HepG2 (cell line): ENCODE results near the gene SLC28A3. TPM values are rescaled to one million over a fixed set of nuclear protein-coding genes. Genes with fewer than 3 reads are reported as not detected.

ENCODE experiments used
- ATAC-seq: fragments of 200-7000 bp; cut with Tn5 transposase; 3 replicates; pipeline ENCODE4 v1.9.1; 2020; ENCODE audit warnings: mild to moderate bottlenecking, moderate library complexity
- BruUV-seq: library from RNA; stranded (reverse); fragments of 400-500 nt; replicated peaks from 2 replicates; lab custom pipeline; 2021; lab: Mats Ljungman, UMichigan
- CTCF ChIA-PET: fragments of 300-600 bp; formaldehyde crosslinking; extraction: SDS; loops from one replicate; lab custom pipeline; 2021; ENCODE audit warnings: low total read pairs, inconsistent platforms, low intra/inter-chr PET ratio; lab: Yijun Ruan, JAX
- POLR2A ChIA-PET: fragments of 350-600 bp; sonication (Branson Sonifier 250); formaldehyde crosslinking; loops from one replicate; lab custom pipeline; 2020; ENCODE audit warnings: antibody characterized with exemption, inconsistent platforms; lab: Yijun Ruan, JAX
- DNase-seq: peaks from one replicate; pipeline ENCODE4 v3.0.0-alpha.2; 2015; ENCODE audit warnings: low spot score
- FAIRE-seq: peaks from 3 replicates; lab custom pipeline; 2011; peaks lifted over from hg19 to GRCh38; lab: Jason Lieb, UNC
- H2AFZ ChIP-seq: one replicate; pipeline ENCODE4 v1.6.1; 2011; ENCODE audit warnings: low read length, inconsistent platforms
- H3K27ac ChIP-seq: fragments of 300-600 bp; 3 replicates; pipeline ENCODE4 v1.8.0; 2011; ENCODE audit warnings: mixed run types, mild to moderate bottlenecking, mixed read lengths, low read length, inconsistent platforms; ENCODE audit not compliant: insufficient read depth; ENCODE audit errors: extremely low read length
- H3K27me3 ChIP-seq, 2 experiments: fragments of 200-600 bp in 1 of 2; 2 replicates in 1 of 2; 3 replicates in 1 of 2; pipeline versions ENCODE4 v1.6.0 to v1.8.0; 2011; ENCODE audit warnings: low read length in 2 of 2, mild to moderate bottlenecking in 2 of 2, moderate library complexity in 2 of 2, inconsistent platforms in 1 of 2; ENCODE audit not compliant: insufficient read depth in 2 of 2, control insufficient read depth in 1 of 2
- H3K36me3 ChIP-seq, 2 experiments: fragments of 200-600 bp in 1 of 2; replicated peaks in 1 of 2; 2 replicates in 1 of 2; 3 replicates in 1 of 2; pipeline versions ENCODE4 v1.5.1 to v1.8.0; 2011; ENCODE audit warnings: low read length in 2 of 2, inconsistent platforms in 1 of 2; ENCODE audit not compliant: insufficient read depth in 2 of 2, control insufficient read depth in 1 of 2
- H3K4me1 ChIP-seq: 2 replicates; pipeline ENCODE4 v1.5.1; 2012; ENCODE audit warnings: low read length, inconsistent platforms; ENCODE audit not compliant: insufficient read depth
- H3K4me2 ChIP-seq: 2 replicates; pipeline ENCODE4 v1.6.0; 2011; ENCODE audit warnings: low read depth, low read length, inconsistent platforms
- H3K4me3 ChIP-seq, 3 experiments: fragments of 200-600 bp in 1 of 3; sonication (generic), shearing (Covaris generic) in 1 of 3; replicated peaks in 1 of 3; 2 replicates each; pipeline ENCODE4 v1.5.1; 2011 to 2016; ENCODE audit warnings: low read length in 3 of 3, inconsistent platforms in 2 of 3, low read depth in 2 of 3, mild to moderate bottlenecking in 2 of 3, control low read depth in 1 of 3, mixed read lengths in 1 of 3; ENCODE audit not compliant: insufficient read depth in 1 of 3
- H3K79me2 ChIP-seq: one replicate; pipeline ENCODE4 v1.6.1; 2011; ENCODE audit warnings: low read length, inconsistent platforms; ENCODE audit not compliant: insufficient read depth
- H3K9ac ChIP-seq: 2 replicates; pipeline ENCODE4 v1.6.0; 2011; ENCODE audit warnings: mild to moderate bottlenecking, low read depth, low read length, inconsistent platforms; ENCODE audit not compliant: insufficient read depth
- H3K9me3 ChIP-seq: 2 replicates; pipeline ENCODE4 v1.5.1; 2012; ENCODE audit warnings: mild to moderate bottlenecking, low read length
- H4K20me1 ChIP-seq: 2 replicates; pipeline ENCODE4 v1.6.0; 2011; ENCODE audit warnings: inconsistent platforms, mild to moderate bottlenecking, low read length, moderate library complexity; ENCODE audit not compliant: insufficient read depth
- BCLAF1 ChIP-seq: fragments of 450-650 bp; IDR thresholded peaks from 2 replicates; pipeline ENCODE4 v1.6.1; 2017; ENCODE audit warnings: mild to moderate bottlenecking
- DMAP1 ChIP-seq: IDR thresholded peaks from 2 replicates; pipeline ENCODE4 v1.6.1; 2016
- EP300 ChIP-seq, 3 experiments: sonication (generic) in 1 of 3; formaldehyde crosslinking in 1 of 3; IDR thresholded peaks; 2 replicates each; pipeline versions ENCODE4 v1.5.1 to v1.6.1; 2011 to 2020; ENCODE audit warnings: low read depth in 2 of 3, low read length in 2 of 3, borderline replicate concordance in 1 of 3, improper control_type of control experiment in 1 of 3, mild to moderate bottlenecking in 1 of 3, missing genetic modification reagents in 1 of 3, moderate library complexity in 1 of 3
- GTF3A ChIP-seq: sonication (generic); formaldehyde crosslinking; conservative IDR thresholded peaks from 2 replicates; pipeline ENCODE4 v1.4.0; 2020; ENCODE audit warnings: mild to moderate bottlenecking, missing genetic modification reagents
- NFYB ChIP-seq: sonication (generic); formaldehyde crosslinking; IDR thresholded peaks from 2 replicates; pipeline ENCODE4 v1.4.0; 2020; ENCODE audit warnings: missing genetic modification reagents
- NR2F2 ChIP-seq: IDR thresholded peaks from 2 replicates; pipeline ENCODE4 v1.6.1; 2012; ENCODE audit warnings: low read depth, inconsistent platforms, borderline replicate concordance
- PHF20 ChIP-seq: sonication (generic); formaldehyde crosslinking; IDR thresholded peaks from 2 replicates; pipeline ENCODE4 v1.5.0; 2020; ENCODE audit warnings: mild to moderate bottlenecking, missing genetic modification reagents
- TERF1 ChIP-seq: sonication (generic); formaldehyde crosslinking; IDR thresholded peaks from 2 replicates; pipeline ENCODE4 v1.8.0; 2022; ENCODE audit warnings: mild to moderate bottlenecking, missing genetic modification reagents, moderate library complexity
- THRA ChIP-seq: sonication (generic); formaldehyde crosslinking; IDR thresholded peaks from 2 replicates; pipeline ENCODE4 v1.4.0; 2020; ENCODE audit warnings: missing genetic modification reagents, borderline replicate concordance
- XRCC5 ChIP-seq: fragments of 200-400 bp; formaldehyde crosslinking; optimal IDR thresholded peaks from 2 replicates; pipeline ENCODE3; 2017; ENCODE audit warnings: mild to moderate bottlenecking, low read length
- ZNF18 ChIP-seq: sonication (generic); formaldehyde crosslinking; IDR thresholded peaks from 2 replicates; pipeline ENCODE4 v1.8.0; 2022; ENCODE audit warnings: mild to moderate bottlenecking, missing genetic modification reagents; ENCODE audit not compliant: insufficient replicate concordance
- ZNF329 ChIP-seq: sonication (generic); formaldehyde crosslinking; IDR thresholded peaks from 2 replicates; pipeline ENCODE4 v1.9.0; 2021; ENCODE audit warnings: low read depth, mild to moderate bottlenecking, missing genetic modification reagents
- ZNF44 ChIP-seq: sonication (generic); formaldehyde crosslinking; IDR thresholded peaks from 2 replicates; pipeline ENCODE4 v1.5.1; 2020; ENCODE audit warnings: mild to moderate bottlenecking, missing genetic modification reagents
- ZNF468 ChIP-seq: sonication (generic); formaldehyde crosslinking; IDR thresholded peaks from 2 replicates; pipeline ENCODE4 v1.8.0; 2022; ENCODE audit warnings: mild to moderate bottlenecking, moderate library complexity, missing genetic modification reagents
- ZNF589 ChIP-seq: sonication (generic); formaldehyde crosslinking; conservative IDR thresholded peaks from 2 replicates; pipeline ENCODE4 v1.8.0; 2022; ENCODE audit warnings: mild to moderate bottlenecking, moderate library complexity, missing genetic modification reagents
- ZNF770 ChIP-seq: sonication (generic); formaldehyde crosslinking; IDR thresholded peaks from 2 replicates; pipeline ENCODE4 v1.5.0; 2020; ENCODE audit warnings: mild to moderate bottlenecking, missing genetic modification reagents
- WGBS: methylation state at CpG from one replicate; pipeline ENCODE4 v1.1.6; 2017; ENCODE audit warnings: low lambda C conversion rate; 5-methylcytosine and 5-hydroxymethylcytosine counted together
- in situ Hi-C: cut with HindIII; loops from 2 replicates; pipeline ENCODE4 v1.10.0; 2017; ENCODE audit warnings: low pct_unique_long_range_greater_than_20kb; ENCODE audit not compliant: extremely low pct_ligation_motif_present
- intact Hi-C: fragments of 100-400 bp; cut with micrococcal nuclease; formaldehyde crosslinking; loops from one replicate; pipeline ENCODE4 v1.10.0; 2022; ENCODE audit not compliant: unreplicated experiment
- polyA plus RNA-seq, 8 experiments: library from polyadenylated mRNA; depleted of rRNA in 3 of 8; stranded (reverse) in 7 of 8; unstranded in 1 of 8; fragments of >200 nt; fragmentation: Illumina TruSeq in 4 of 8; extraction: Trizol in 4 of 8; gene quantifications; 2 replicates each; pipeline versions ENCODE4 v1.2.1 to v1.2.3, GENCODE V29; 2011 to 2016; ENCODE audit warnings: low read depth in 4 of 8, missing spikeins in 1 of 8, mixed read lengths in 1 of 8; ENCODE audit not compliant: insufficient read depth in 1 of 8
- total RNA-seq, 5 experiments: library from RNA; depleted of rRNA; stranded (reverse); fragments of >200 nt; fragmentation: Illumina TruSeq; extraction: Trizol; gene quantifications; 2 replicates each; pipeline ENCODE4 v1.2.3, GENCODE V29; 2016; ENCODE audit warnings: low read depth in 1 of 5

The SLC28A3 gene
- total and polyA plus RNA-seq, 2 of the 13 experiments (the other 11 are each of a cell fraction or from before 2014, with no cell fraction given), result not detected

- in situ Hi-C loops, result loop anchor here (25.0 kb wide), 2 partner anchors 578 to 878 kb away; no protein-coding TSS in a partner anchor
- FAIRE-seq (no peak), ATAC-seq (no peak)
- TF ChIP-seq PHF20 (CRISPR knock-in tag) (no peak), NFYB (no peak), ZNF770 (CRISPR knock-in tag) (no peak), TERF1 (CRISPR knock-in tag) (no peak), BCLAF1 (no peak), ZNF18 (CRISPR knock-in tag) (no peak), ZNF44 (CRISPR knock-in tag) (no peak), ZNF468 (CRISPR knock-in tag) (no peak), GTF3A (CRISPR knock-in tag) (no peak), NR2F2 (no peak), ZNF329 (CRISPR knock-in tag) (no peak), ZNF589 (no peak), DMAP1 (CRISPR knock-in tag) (no peak), XRCC5 (no peak), EP300 (IDR thresholded peaks at IDR 0.05; ENCODE audit: low read depth in 2 of 2, low read length in 2 of 2) (no peak), EP300 (CRISPR knock-in tag; IDR thresholded peaks at IDR 0.05; ENCODE audit: borderline replicate concordance) (no peak), THRA (CRISPR knock-in tag) (no peak)
Observed at GRCh38 chr9:84384617-84385016, 44.1 kb upstream of the SLC28A3 start.

More at GRCh38 chr9:84384617-84385016, 44.1 kb upstream of the SLC28A3 start:
- H3K27ac ChIP-seq, result no peak overlapping the region
- WGBS, result 4% methylated on average over 1 of the region's 1 CpG
- H3K4me3 ChIP-seq, result no peak overlapping the region
- ChIA-PET POLR2A (no interaction called here), CTCF (no interaction called here)
- intact Hi-C loops, result no loop called here
- no TSS peak for BruUV-seq
- no peaks in the 10 kb centered on the region for H3K4me1 ChIP-seq
- no peak overlapping the region for H2AFZ ChIP-seq
- H3K27me3 ChIP-seq, result no peaks in the 10 kb centered on the region
- no peaks in the 10 kb centered on the region for H3K9me3 ChIP-seq
- no peak overlapping the region for H3K4me2 ChIP-seq
- no peak overlapping the region for H3K9ac ChIP-seq
- H3K36me3 ChIP-seq, result no peaks in the 10 kb centered on the region
- no peak for DNase-seq
- no peaks in the 10 kb centered on the region for H3K79me2 ChIP-seq
- H4K20me1 ChIP-seq, result no peaks in the 10 kb centered on the region
